Colon (tissue), 2 donors: ENCODE data around the gene GNAI2.
"Not testable (repeated sequence)": the region's sequence is repeated elsewhere in the genome, so short reads cannot be mapped to it uniquely, and the experiment has no call there.

ENCODE experiments used
- FAIRE-seq: peaks from 2 replicates; lab custom pipeline; 2012; peaks lifted over from hg19 to GRCh38; lab: Jason Lieb, UNC
- donor health status: control.
- donor health status: control.

GNAI2 gene

GRCh38 chr3:50245831-50246516, 10.0 kb downstream of the GNAI2 start:
- FAIRE-seq, result no peak

- FAIRE-seq, result no peak
These were observed 10.5 kb downstream of the GNAI2 start for GRCh38 chr3:50246517-50246954.

GRCh38 chr3:50248387-50248786, 12.4 kb downstream of the GNAI2 start:
- FAIRE-seq, result no peak

- no peak for FAIRE-seq
These were observed 13.5 kb downstream of the GNAI2 start for GRCh38 chr3:50249457-50249856.

GRCh38 chr3:50250514-50250913, 14.5 kb downstream of the GNAI2 start:
- FAIRE-seq, result no peak

GRCh38 chr3:50251220-50251619, 15.2 kb downstream of the GNAI2 start:
- FAIRE-seq, result no peak

- FAIRE-seq, result no peak
These were observed 18.7 kb downstream of the GNAI2 start for GRCh38 chr3:50254577-50255250.

- FAIRE-seq, result no peak
These were observed 19.2 kb downstream of the GNAI2 start for GRCh38 chr3:50255251-50255615.

GRCh38 chr3:50256978-50257890, 21.2 kb downstream of the GNAI2 start:
- FAIRE-seq, result no peak

- FAIRE-seq, result no peak
These were observed 22.2 kb downstream of the GNAI2 start for GRCh38 chr3:50258029-50258680.

- FAIRE-seq, result no peak
These were observed 23.0 kb downstream of the GNAI2 start for GRCh38 chr3:50258979-50259378.

- FAIRE-seq, result no peak
These were observed 23.5 kb downstream of the GNAI2 start for GRCh38 chr3:50259432-50260026.

- FAIRE-seq, result no peak
These were observed 24.3 kb downstream of the GNAI2 start for GRCh38 chr3:50260027-50260941.

- no peak for FAIRE-seq
These were observed 25.0 kb downstream of the GNAI2 start for GRCh38 chr3:50260942-50261441.

GRCh38 chr3:50261505-50261904, 25.5 kb downstream of the GNAI2 start:
- no peak for FAIRE-seq

GRCh38 chr3:50262200-50262599, 26.2 kb downstream of the GNAI2 start:
- FAIRE-seq, result not testable (repeated sequence)

GRCh38 chr3:50262778-50263177, 26.8 kb downstream of the GNAI2 start:
- FAIRE-seq, result no peak

GRCh38 chr3:50263478-50264382, 27.7 kb downstream of the GNAI2 start:
- FAIRE-seq, result no peak

GRCh38 chr3:50264383-50264963, 28.5 kb downstream of the GNAI2 start:
- FAIRE-seq, result no peak
